Upper lobe of left lung (tissue), 6 donors: ENCODE data around the gene COX19. TPM values are rescaled to one million over a fixed set of nuclear protein-coding genes. Genes with fewer than 3 reads are reported as not detected.

Experiments
- ATAC-seq, 2 donors: fragments of 200-7000 bp; cut with Tn5 transposase; one replicate each; pipeline ENCODE4 v1.9.1; 2022; ENCODE audit warnings: mild to moderate bottlenecking in 2 of 2, moderate library complexity in 2 of 2; ENCODE audit not compliant: low FRiP score in 2 of 2
- DNase-seq, 2 donors: peaks; one replicate each; pipeline ENCODE4 v3.0.0-alpha.2; 2019 to 2020
- H3K27ac ChIP-seq, 4 donors: fragments of 200-600 bp; sonication (generic); one replicate each; pipeline ENCODE4 v1.5.1; 2016 to 2019
- H3K27me3 ChIP-seq, 4 donors: fragments of 200-600 bp; sonication (generic); one replicate each; pipeline ENCODE4 v1.5.1; 2017 to 2019
- H3K36me3 ChIP-seq, 4 donors: fragments of 200-600 bp; sonication (generic); one replicate each; pipeline ENCODE4 v1.5.1; 2016 to 2019
- H3K4me1 ChIP-seq, 4 donors: fragments of 200-600 bp; sonication (generic); one replicate each; pipeline ENCODE4 v1.5.1; 2018 to 2019
- H3K4me3 ChIP-seq, 4 donors: fragments of 200-600 bp; sonication (generic); one replicate each; pipeline ENCODE4 v1.5.1; 2017 to 2019; ENCODE audit warnings: mild to moderate bottlenecking in 2 of 4, moderate library complexity in 1 of 4
- H3K9me3 ChIP-seq, 4 donors: fragments of 200-600 bp; sonication (generic); one replicate each; pipeline ENCODE4 v1.5.1; 2018 to 2019
- CTCF ChIP-seq, 6 experiments: fragments of 450-650 bp in 4 of 6; fragments of 200-600 bp in 2 of 6; sonication (generic) in 2 of 6; IDR thresholded peaks; one replicate each; pipeline ENCODE4 v1.5.1; 2016 to 2019; ENCODE audit warnings: antibody characterized with exemption in 6 of 6
- EP300 ChIP-seq, 4 donors: sonication (generic); formaldehyde crosslinking; IDR thresholded peaks; one replicate each; pipeline ENCODE4 v1.5.1; 2017; ENCODE audit warnings: antibody characterized with exemption in 4 of 4, control low read depth in 2 of 4
- POLR2A ChIP-seq, 4 donors: fragments of 450-650 bp; IDR thresholded peaks; one replicate each; pipeline ENCODE4 v1.5.1; 2016 to 2017; ENCODE audit warnings: antibody characterized with exemption in 4 of 4, mild to moderate bottlenecking in 2 of 4
- POLR2AphosphoS5 ChIP-seq, 2 donors: sonication (generic); formaldehyde crosslinking; IDR thresholded peaks; one replicate each; pipeline ENCODE4 v1.5.1; 2017; ENCODE audit warnings: antibody characterized with exemption in 2 of 2
- WGBS, 2 donors: methylation state at CpG; one replicate each; pipeline ENCODE4 v1.1.5; 2017 to 2018; 5-methylcytosine and 5-hydroxymethylcytosine counted together
- total RNA-seq, 6 donors: library from RNA; depleted of rRNA in 4 of 6; stranded (reverse); fragments of >200 nt in 4 of 6; gene quantifications; one replicate each; pipeline versions ENCODE4 v1.1.0 to v1.2.1, GENCODE V29; 2016 to 2021
- donor health status: DM: no; HTN: no; CAD: no; lungs with moderate emphysema.
- donor health status: DM: no; HTN: yes; CAD: no; lungs with severe emphysema.

The COX19 gene
- total RNA-seq, 6 donors from 2014 or later: 9.1 to 25.1 (median 11.5) TPM

- DNase-seq (peak in 1 of 2 donors; percentile 71), ATAC-seq (no peak)
- H3K27ac ChIP-seq: no peak overlapping the region
- H3K27me3 ChIP-seq: peaks cover 0 to 3% (median 0%) of the 10 kb centered on the region in 4 donors
- H3K4me3 ChIP-seq: no peak overlapping the region
- no peak for TF ChIP-seq EP300 (IDR thresholded peaks at IDR 0.05)
- TF ChIP-seq POLR2A (IDR thresholded peaks at IDR 0.05): no peak
- H3K36me3 ChIP-seq: no peaks in the 10 kb centered on the region
- WGBS, 2 donors: 88 to 94% methylated on average over 15 to 24 of the region's 24 CpGs
- peaks cover 9 to 19% (median 15%) of the 10 kb centered on the region in 4 donors for H3K4me1 ChIP-seq
- no peaks in the 10 kb centered on the region for H3K9me3 ChIP-seq
Observed at GRCh38 chr7:978416-979091, 3.2 kb upstream of the COX19 start.

- Histone ChIP-seq H3K4me1 (peaks cover 15 to 25% (median 21%) of the 10 kb centered on the region in 4 donors), H3K27ac (no peak overlapping the region), H3K9me3 (no peaks in the 10 kb centered on the region), H3K4me3 (no peak overlapping the region), H3K27me3 (peaks cover 0 to 3% (median 0%) of the 10 kb centered on the region in 4 donors), H3K36me3 (peaks cover 0 to 5% (median 1%) of the 10 kb centered on the region in 4 donors)
- 77 to 81% methylated on average over 7 of the region's 7 CpGs for WGBS, 2 donors
- no peak for TF ChIP-seq POLR2AphosphoS5 (IDR thresholded peaks at IDR 0.05)
- no peak for TF ChIP-seq POLR2A (IDR thresholded peaks at IDR 0.05)
- no peak for TF ChIP-seq CTCF (IDR thresholded peaks at IDR 0.05)
- no peak for TF ChIP-seq EP300 (IDR thresholded peaks at IDR 0.05)
- ATAC-seq (no peak), DNase-seq (no peak)
Observed at GRCh38 chr7:978049-978346, 2.6 kb upstream of the COX19 start.

- 74 to 76% methylated on average over 13 to 19 of the region's 19 CpGs for WGBS, 2 donors
- TF ChIP-seq EP300 (IDR thresholded peaks at IDR 0.05): no peak
- no peak for TF ChIP-seq POLR2A (IDR thresholded peaks at IDR 0.05)
- TF ChIP-seq POLR2AphosphoS5 (IDR thresholded peaks at IDR 0.05): no peak
- no peak for TF ChIP-seq CTCF (IDR thresholded peaks at IDR 0.05)
- Histone ChIP-seq H3K27me3 (peaks cover 0 to 3% (median 0%) of the 10 kb centered on the region in 4 donors), H3K27ac (no peak overlapping the region), H3K4me1 (peaks cover 19 to 28% (median 24%) of the 10 kb centered on the region in 4 donors), H3K9me3 (no peaks in the 10 kb centered on the region), H3K4me3 (no peak overlapping the region), H3K36me3 (peaks cover 3 to 10% (median 6%) of the 10 kb centered on the region in 4 donors)
- peak in 1 of 2 donors; percentile 78 for DNase-seq
- no peak for ATAC-seq
Observed at GRCh38 chr7:977326-978048, 2.1 kb upstream of the COX19 start.

- Histone ChIP-seq H3K4me1 (peaks cover 20 to 34% (median 26%) of the 10 kb centered on the region in 4 donors), H3K27me3 (no peaks in the 10 kb centered on the region), H3K27ac (no peak overlapping the region), H3K36me3 (peaks cover 8 to 16% (median 11%) of the 10 kb centered on the region in 4 donors), H3K4me3 (no peak overlapping the region), H3K9me3 (no peaks in the 10 kb centered on the region)
- TF ChIP-seq EP300 (IDR thresholded peaks at IDR 0.05) (no peak), CTCF (IDR thresholded peaks at IDR 0.05) (no peak), POLR2AphosphoS5 (IDR thresholded peaks at IDR 0.05) (no peak), POLR2A (IDR thresholded peaks at IDR 0.05) (no peak)
- 81 to 85% methylated on average over 18 to 19 of the region's 19 CpGs for WGBS, 2 donors
- DNase-seq: no peak
- ATAC-seq: no peak
Observed at GRCh38 chr7:976901-977325, 1.6 kb upstream of the COX19 start.

GRCh38 chr7:975702-976473 is 539 bp upstream of the COX19 start:
- TF ChIP-seq POLR2A (IDR thresholded peaks at IDR 0.05): no peak
- TF ChIP-seq CTCF (IDR thresholded peaks at IDR 0.05): no peak
- TF ChIP-seq POLR2AphosphoS5 (IDR thresholded peaks at IDR 0.05): no peak
- TF ChIP-seq EP300 (IDR thresholded peaks at IDR 0.05): no peak
- peaks cover 23 to 42% (median 27%) of the 10 kb centered on the region in 4 donors for H3K4me1 ChIP-seq
- no peaks in the 10 kb centered on the region for H3K9me3 ChIP-seq
- WGBS, 2 donors: 57 to 88% methylated on average over 9 to 25 of the region's 28 CpGs
- peak overlapping the region in 3 of 4 donors; percentile 90 to 100 (median 93) for H3K4me3 ChIP-seq
- no peaks in the 10 kb centered on the region for H3K27me3 ChIP-seq
- peaks cover 10 to 24% (median 18%) of the 10 kb centered on the region in 4 donors for H3K36me3 ChIP-seq
- ATAC-seq (peak in 1 of 2 donors; percentile 2), DNase-seq (no peak)
- H3K27ac ChIP-seq: peak overlapping the region; percentile 97 to 100 (median 98)
